HG03565 (cell line): ENCODE data around the gene PTPN14.
A peak's percentile ranks its signal among the peaks of the same experiment; 100 is the strongest.

Source experiments
- ATAC-seq: cut with Tn5 transposase; IDR thresholded peaks from one replicate; pipeline ENCODE4 v1.9.1; 2021; ENCODE audit warnings: mild to moderate bottlenecking, moderate library complexity; ENCODE audit not compliant: unreplicated experiment

The PTPN14 gene

GRCh38 chr1:214439352-214440119 lies 111.9 kb downstream of the PTPN14 start:
- ATAC-seq: peak; percentile 89

GRCh38 chr1:214438530-214438929 lies 112.9 kb downstream of the PTPN14 start:
- no peak for ATAC-seq

GRCh38 chr1:214438075-214438474 lies 113.3 kb downstream of the PTPN14 start:
- no peak for ATAC-seq

GRCh38 chr1:214435867-214436266 lies 115.5 kb downstream of the PTPN14 start:
- no peak for ATAC-seq

GRCh38 chr1:214432245-214432644 lies 119.2 kb downstream of the PTPN14 start:
- no peak for ATAC-seq

- no peak for ATAC-seq
Measured at GRCh38 chr1:214429951-214430770, 121.2 kb downstream of the PTPN14 start.

GRCh38 chr1:214427871-214428277 lies 123.5 kb downstream of the PTPN14 start:
- ATAC-seq: peak; percentile 96

- no peak for ATAC-seq
Measured at GRCh38 chr1:214426426-214426812, 125.0 kb downstream of the PTPN14 start.

GRCh38 chr1:214425716-214426425 lies 125.5 kb downstream of the PTPN14 start:
- no peak for ATAC-seq

- no peak for ATAC-seq
Measured at GRCh38 chr1:214425101-214425500, 126.3 kb downstream of the PTPN14 start.

GRCh38 chr1:214423045-214423444 lies 128.4 kb downstream of the PTPN14 start:
- no peak for ATAC-seq

- ATAC-seq: no peak
Measured at GRCh38 chr1:214422137-214422671, 129.2 kb downstream of the PTPN14 start.

- no peak for ATAC-seq
Measured at GRCh38 chr1:214420833-214421232, 130.6 kb downstream of the PTPN14 start.

GRCh38 chr1:214420341-214420740 lies 131.1 kb downstream of the PTPN14 start:
- ATAC-seq: no peak

- no peak for ATAC-seq
Measured at GRCh38 chr1:214419650-214420049, 131.8 kb downstream of the PTPN14 start.

GRCh38 chr1:214418391-214418790 lies 133.0 kb downstream of the PTPN14 start:
- no peak for ATAC-seq

GRCh38 chr1:214417545-214418210 lies 133.7 kb downstream of the PTPN14 start:
- ATAC-seq: no peak

GRCh38 chr1:214416858-214417257 lies 134.5 kb downstream of the PTPN14 start:
- ATAC-seq: no peak

GRCh38 chr1:214416417-214416816 lies 135.0 kb downstream of the PTPN14 start:
- no peak for ATAC-seq

- ATAC-seq: no peak
Measured at GRCh38 chr1:214415131-214415530, 136.3 kb downstream of the PTPN14 start.

GRCh38 chr1:214414691-214415090 lies 136.7 kb downstream of the PTPN14 start:
- no peak for ATAC-seq
